ENCODE data around the gene HK1.

Gene HK1

DNA sequence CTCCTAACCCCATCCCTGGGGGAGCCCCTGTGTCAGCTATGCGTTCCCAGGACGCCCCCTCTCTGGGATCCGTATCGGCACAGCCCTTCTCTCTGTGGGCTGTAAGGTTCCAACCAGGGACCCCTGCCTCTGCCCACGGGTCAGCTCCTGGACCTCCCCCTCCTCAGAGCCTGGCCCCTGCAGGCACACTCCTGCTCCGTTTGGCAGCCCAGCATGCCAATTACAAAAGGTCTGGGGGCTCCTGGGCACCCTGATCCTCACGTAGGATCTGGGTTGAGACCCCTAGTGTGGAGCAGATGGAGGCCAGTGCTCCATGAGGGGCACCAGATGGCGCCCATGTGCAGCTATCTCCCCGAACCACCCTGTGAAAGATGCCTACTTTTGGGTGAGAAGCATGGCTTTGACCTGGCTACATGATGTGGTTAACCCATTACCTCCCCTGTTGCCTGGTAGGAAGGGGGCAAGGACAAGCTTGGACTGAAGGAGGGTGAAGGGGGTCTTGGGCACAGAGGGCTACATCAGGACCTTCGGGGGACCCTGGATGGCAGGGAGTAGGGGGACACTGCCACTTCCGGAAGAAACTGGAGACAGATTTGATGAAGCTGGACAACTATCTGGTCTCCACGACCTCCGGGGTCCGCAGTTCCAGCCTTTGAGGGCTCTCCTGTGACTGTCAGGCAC, 129.5 kb downstream of the HK1 start:
- FAIRE-seq: no peak

DNA sequence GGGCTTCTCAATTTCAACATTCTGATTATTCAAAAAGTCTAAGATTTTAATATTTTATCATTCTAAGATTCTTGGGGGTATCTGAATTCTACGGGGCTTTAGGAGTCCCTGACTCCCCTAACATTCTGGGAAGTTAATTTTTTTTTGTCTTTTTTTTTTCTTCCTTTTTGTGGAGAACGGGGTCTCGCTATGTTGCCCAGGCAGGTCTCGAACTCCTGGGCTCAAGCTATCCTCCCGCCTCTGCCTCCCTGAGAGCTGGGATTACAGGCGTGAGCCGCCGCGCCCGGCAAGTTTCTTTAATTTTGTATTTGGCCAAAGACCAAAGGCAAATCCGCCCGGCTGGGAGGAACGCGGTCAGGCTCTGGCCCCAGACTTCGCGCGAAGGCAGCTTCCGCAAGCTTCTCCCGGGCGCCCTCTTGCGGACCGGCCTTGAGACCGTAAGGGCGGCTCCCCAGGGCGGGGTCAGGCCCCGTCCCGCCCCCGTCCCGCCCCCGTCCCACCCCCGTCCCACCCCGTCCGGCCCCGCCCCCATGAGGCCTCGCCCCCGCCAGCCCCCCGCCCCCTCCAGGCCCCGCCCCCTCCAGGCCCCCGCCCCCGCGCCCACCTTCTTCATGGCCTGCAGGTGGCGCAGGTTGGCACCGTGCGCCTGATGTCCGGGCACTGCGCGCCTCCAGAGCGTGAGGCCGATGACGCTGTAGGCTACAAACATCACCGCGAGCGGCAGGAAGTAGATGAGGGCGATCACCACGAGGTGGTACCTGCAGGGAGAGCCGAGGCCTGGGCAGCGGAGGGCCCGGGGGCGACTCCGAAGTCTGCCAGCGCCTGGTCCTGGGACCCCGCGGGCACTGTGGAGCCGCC, 130.3 kb downstream of the HK1 start:
- FAIRE-seq: no peak

DNA sequence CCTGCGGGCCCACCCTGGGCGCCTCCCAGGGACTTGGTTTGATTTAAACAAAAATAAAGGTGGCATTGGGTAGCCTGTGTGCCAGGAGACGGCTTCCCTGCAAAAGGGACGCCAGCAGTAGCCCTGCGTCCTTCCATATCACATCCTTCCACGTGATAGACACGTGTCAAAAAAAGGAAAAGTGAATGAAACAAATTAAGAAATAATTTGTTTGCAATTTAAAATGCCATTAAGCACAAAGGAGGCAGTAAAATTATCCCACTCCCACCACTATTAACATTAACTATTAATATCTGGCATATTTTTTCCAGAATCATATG, 130.8 kb downstream of the HK1 start:
- no peak for FAIRE-seq

GRCh38 chr10:69409968-69410367, 131.7 kb downstream of the HK1 start:
- FAIRE-seq: no peak

DNA sequence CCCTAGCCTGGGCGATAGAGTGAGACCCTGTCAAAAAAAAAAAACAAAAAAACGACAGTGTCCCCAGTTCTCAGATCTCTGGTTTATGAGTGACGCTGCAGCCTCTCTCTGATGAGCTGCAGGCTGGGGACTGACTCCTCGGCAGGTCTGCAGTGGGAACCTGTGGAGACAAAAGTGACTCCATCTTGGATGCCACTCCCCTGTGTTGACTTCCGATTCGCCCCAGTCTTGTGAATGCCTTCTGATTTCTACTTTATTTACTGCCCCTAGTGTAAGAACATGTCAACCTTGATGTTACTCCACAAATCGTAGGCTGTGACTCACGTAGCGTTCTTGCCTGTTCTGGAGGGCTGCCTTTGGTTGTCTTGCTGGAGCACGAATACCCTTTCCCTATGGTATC, 132.2 kb downstream of the HK1 start:
- no peak for FAIRE-seq

GRCh38 chr10:69411476-69411875, 133.2 kb downstream of the HK1 start:
- FAIRE-seq: no peak

- FAIRE-seq: no peak
Measured at GRCh38 chr10:69412232-69412790, 134.0 kb downstream of the HK1 start.

- no peak for FAIRE-seq
Measured at GRCh38 chr10:69413221-69413865, 135.0 kb downstream of the HK1 start.

DNA sequence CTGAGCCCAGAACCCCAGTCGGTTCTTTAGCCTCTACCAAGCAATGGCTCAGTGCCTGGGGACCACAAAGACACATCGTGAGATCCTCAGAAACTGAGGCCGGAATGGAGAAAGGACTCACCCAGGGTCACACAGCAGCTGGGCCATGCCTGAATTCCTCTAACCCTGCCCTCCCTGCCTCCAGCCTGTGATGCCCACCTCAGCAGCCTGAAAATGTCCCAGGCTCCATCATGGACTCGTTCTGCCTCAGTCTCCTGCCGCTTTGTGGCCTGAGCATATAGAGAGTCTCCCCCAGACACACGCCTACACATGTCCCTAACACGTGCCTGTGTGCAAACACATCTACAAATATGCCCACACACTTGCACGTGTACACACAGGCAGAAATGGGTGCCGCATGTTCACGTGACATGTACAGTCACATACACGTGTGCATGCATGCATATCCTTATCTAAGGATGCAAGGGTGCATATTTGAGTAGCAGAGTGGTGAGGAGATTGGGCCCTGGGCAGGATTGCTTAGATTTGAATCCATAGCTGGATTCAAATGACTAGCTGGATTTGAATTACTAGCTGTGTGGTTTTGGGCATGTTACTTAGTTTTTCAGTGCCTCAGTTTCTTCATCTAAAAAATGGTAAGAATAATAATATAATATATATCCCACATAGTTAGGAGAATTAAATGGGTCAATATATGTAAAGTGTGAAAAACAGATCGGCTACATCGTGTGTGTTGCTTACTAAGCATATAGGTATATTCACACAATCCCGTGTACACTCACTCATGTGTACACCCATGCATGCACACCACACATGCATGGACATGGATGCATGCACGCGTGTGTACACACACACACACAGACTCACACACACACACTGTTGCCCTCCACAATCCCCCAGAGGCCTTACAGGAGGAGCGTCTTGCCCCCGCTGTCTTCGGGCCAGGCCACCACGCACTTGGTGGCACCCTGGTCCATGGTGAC, 136.0 kb downstream of the HK1 start:
- FAIRE-seq: no peak

- FAIRE-seq: no peak
Measured at GRCh38 chr10:69415049-69415448, 136.8 kb downstream of the HK1 start.

DNA sequence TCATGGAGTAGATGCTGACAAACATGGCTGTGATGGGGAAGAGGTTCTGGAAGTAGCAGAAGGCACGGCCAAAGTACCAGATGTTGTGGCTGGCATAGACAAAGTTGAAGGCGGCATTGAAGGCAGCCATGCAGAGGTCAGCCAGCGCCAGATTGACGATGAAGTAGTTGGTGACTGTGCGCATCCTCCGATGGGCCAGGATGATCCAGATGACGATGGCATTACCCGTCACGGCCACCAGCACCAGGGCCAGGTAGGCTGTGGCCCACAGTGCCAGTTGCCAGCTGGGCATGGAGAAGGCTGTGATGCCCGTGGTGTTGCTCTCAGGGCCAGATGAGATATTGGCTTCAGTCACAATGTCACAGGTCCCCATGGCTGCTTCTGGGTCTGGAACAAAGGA, 137.7 kb downstream of the HK1 start:
- FAIRE-seq: no peak

GRCh38 chr10:69416695-69417094, 138.4 kb downstream of the HK1 start, which contains the start of gene TACR2:
TSS of gene TACR2 (minus strand) at chr10:69416918. CDS start at chr10:69416323, 595 bp downstream.
- no peak for FAIRE-seq

DNA sequence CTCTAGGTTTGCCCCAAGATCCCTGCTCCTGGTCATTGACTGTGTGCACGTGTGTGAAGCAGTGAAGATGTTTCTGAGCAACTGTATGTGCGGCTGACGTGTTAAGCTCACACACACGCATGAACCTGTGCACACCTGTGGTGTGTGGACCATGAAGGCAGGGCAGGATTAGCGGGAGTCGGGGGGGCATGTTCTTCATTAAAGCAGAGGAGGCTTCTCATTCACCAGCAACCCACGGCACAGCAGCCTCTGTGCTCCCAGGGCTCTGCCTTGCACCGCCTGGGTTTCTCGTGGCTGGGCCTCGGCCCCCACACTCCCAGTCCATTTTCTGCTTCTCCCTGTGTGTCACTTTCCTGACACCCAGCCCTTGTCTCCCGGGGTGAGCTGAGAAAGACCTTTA, 139.2 kb downstream of the HK1 start:
- FAIRE-seq: no peak

DNA sequence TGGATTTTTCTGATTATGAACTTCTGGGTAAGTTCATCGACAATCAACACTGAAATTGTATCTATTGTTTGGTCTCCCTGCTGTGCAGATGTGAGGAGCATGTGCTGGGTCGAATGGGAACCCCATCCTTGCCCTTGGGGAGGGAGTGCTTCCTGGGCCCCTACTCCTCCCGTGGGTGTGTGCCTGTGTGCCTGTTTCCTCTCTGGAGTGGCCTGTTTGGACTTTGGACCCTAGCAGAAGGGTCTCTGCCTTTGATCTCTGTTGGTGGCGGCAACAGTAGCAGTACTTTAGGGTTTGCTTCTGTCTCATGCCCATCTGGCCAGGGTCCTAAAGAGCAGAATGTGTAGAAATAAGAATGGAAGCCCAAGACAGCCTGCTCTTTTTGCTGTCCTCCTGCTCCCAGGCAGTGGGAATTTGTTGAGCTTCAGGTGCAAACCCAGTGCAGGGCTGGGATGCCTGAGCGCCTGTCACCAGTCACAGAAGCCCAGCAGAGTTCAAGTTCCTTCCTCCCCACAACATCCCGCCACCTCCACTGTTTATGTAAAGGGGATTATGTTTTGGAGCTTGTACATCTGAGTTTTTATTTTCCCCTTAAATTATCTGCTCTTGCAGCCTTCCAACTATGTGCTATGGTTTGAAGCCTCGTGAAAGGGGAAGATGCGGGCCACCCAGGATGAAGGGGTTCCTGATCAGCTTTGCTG, 139.9 kb downstream of the HK1 start:
- no peak for FAIRE-seq

GRCh38 chr10:69419096-69419743, 140.9 kb downstream of the HK1 start:
- no peak for FAIRE-seq

DNA sequence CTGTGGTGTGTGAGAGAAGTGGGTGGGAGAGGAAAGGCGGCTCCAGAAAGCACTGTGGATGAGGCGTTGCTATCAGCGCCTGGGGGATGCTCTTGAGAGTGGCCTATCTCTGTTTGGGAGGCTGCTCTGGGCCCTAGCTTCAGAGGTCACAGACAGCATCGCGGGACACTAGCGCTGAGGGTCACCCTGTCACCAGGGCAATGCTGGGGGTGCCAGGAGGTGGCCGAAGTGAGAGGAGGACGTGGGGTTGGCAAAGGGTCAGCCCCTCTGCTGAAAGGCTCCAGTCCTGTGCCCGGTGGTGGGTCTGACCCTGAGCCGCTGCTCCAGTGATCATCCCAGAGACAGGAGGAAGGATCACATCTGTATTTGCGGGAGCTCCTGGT, 141.4 kb downstream of the HK1 start:
- FAIRE-seq: no peak

- FAIRE-seq: no peak
Measured at GRCh38 chr10:69421611-69422308, 143.5 kb downstream of the HK1 start.

DNA sequence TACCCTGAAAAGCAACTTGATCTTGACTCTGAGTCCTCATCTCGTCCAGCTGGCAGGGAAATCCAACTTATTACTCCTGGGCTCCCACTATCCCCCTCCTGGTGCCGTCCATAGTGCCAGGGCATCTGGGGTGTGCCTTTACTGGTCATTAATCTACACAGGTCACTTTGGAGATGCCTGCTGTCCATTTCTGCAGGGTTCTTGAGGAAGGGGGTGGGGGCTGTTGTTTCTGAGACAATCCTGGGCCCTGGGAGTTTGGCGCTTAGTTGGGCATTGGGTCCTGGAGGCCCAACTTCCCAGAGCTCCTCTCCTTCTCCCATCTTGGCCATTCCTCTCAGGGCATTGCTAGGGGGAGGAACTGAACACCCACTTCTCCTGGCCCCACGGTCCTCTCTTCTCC, 144.4 kb downstream of the HK1 start:
- FAIRE-seq: no peak

DNA sequence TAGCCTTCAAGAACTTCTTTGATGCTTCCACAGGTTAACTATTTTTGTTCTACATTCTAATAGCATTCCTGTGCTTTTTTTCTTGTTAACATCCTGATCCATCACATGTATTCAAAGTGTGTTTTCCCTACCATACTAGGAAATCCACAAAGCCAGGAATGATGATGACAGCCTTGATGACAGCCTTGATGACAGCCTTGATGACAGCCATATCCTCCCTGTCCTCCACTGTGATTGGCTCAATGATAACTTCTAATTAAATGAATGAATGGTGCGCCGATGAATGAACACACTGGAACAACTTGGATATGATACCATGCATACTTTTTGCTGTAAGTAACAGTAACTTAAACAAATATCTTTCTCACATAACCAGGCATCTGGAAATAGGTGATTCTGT, 146.7 kb downstream of the HK1 start:
- no peak for FAIRE-seq

GRCh38 chr10:69425511-69426298, 147.4 kb downstream of the HK1 start:
- no peak for FAIRE-seq
